Subcutaneous abdominal adipose tissue (tissue), 5 donors: ENCODE data around the gene PAX2.

ENCODE experiments used
- H3K27ac ChIP-seq: one replicate; pipeline ENCODE4 v1.7.0; 2013; ENCODE audit warnings: low read depth, mild to moderate bottlenecking, inconsistent platforms, low read length, moderate library complexity
- H3K27me3 ChIP-seq, 5 donors: one replicate each; pipeline ENCODE4 v1.7.0; 2013; ENCODE audit warnings: low read length in 5 of 5, inconsistent platforms in 1 of 5; ENCODE audit not compliant: control insufficient read depth in 5 of 5, insufficient read depth in 4 of 5
- H3K36me3 ChIP-seq, 5 donors: one replicate each; pipeline ENCODE4 v1.7.0; 2013; ENCODE audit warnings: low read length in 5 of 5; ENCODE audit not compliant: control insufficient read depth in 5 of 5, insufficient read depth in 5 of 5
- H3K4me1 ChIP-seq, 5 donors: one replicate each; pipeline ENCODE4 v1.7.0; 2013; ENCODE audit warnings: low read length in 5 of 5, mild to moderate bottlenecking in 3 of 5, moderate library complexity in 1 of 5; ENCODE audit not compliant: control insufficient read depth in 5 of 5, insufficient read depth in 5 of 5
- H3K4me3 ChIP-seq, 5 donors: one replicate each; pipeline ENCODE4 v1.7.0; 2013; ENCODE audit warnings: low read length in 5 of 5, low read depth in 1 of 5
- H3K9ac ChIP-seq, 5 donors: one replicate each; pipeline ENCODE4 v1.7.0; 2013; ENCODE audit warnings: low read length in 5 of 5, mild to moderate bottlenecking in 4 of 5, moderate library complexity in 3 of 5
- H3K9me3 ChIP-seq, 5 donors: one replicate each; pipeline ENCODE4 v1.7.0; 2013; ENCODE audit warnings: low read length in 5 of 5; ENCODE audit not compliant: control insufficient read depth in 5 of 5
- donor health status: healthy.
- donor health status: healthy.
- donor health status: healthy.
- donor health status: healthy.
- donor health status: healthy.

The PAX2 gene

DNA sequence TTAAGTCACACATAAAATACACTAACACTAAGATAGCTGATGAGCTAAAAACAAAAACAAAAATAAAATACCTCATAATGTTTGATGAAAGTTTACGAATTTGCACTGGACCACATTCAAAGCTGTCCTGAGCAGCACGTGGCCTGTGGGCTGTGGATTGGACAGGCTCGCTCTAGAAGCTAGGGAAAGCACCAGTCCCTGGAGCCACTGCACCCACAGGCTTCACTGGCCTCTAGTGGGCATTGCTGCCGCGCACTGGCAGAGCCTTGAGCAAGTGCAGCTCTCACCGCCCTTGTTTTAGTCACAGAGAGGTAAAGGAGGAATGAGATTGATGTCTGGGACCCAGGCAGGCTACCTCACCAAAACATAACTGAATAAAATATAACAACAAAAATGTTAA is 67.6 kb downstream of the PAX2 start:
- Histone ChIP-seq H3K4me1 (no peaks in the 10 kb centered on the region), H3K4me3 (no peak overlapping the region), H3K9ac (no peak overlapping the region), H3K9me3 (no peaks in the 10 kb centered on the region), H3K27me3 (peaks cover 39 to 56% (median 47%) of the 10 kb centered on the region in 5 donors), H3K27ac (no peak overlapping the region), H3K36me3 (no peaks in the 10 kb centered on the region)

DNA sequence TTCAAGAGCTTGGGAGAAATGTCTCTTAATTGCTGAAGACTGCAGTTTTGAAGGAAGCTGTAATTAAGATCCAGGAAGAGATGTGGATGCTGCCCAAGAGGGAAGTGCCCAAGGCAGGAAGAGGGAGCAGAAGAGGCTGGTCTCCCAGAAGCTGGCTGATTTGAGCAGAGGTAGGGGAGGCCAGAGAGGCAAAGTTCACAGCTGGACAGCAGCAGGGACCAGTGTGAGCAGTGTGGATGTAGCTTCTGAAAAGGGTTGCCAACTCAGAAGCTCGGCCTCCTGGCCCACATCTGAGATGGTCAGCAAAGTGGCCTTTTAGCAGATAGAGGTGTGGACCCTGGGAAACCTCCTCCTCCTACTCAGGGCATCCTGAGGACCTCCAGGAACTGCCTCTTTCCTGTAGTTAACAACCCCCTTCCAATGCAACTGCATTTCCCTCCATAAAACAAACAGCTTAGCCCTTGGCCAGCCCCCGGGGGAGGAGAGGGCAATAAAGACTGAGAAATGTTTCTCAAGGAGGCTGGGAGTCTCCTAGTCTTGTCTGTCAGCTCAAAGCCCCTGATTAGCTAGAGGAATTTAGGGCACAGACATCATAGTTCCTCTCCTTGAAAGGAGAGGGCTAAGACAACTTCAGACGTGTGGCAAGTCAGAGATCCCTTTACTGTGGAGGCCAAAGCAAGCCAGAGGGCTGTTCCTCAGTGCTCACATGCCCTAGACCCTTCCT is 69.5 kb downstream of the PAX2 start:
- H3K4me3 ChIP-seq: no peak overlapping the region
- H3K36me3 ChIP-seq: no peaks in the 10 kb centered on the region
- no peaks in the 10 kb centered on the region for H3K4me1 ChIP-seq
- H3K27me3 ChIP-seq: peaks cover 27 to 42% (median 33%) of the 10 kb centered on the region in 5 donors
- no peaks in the 10 kb centered on the region for H3K9me3 ChIP-seq
- H3K27ac ChIP-seq: no peak overlapping the region
- H3K9ac ChIP-seq: no peak overlapping the region

DNA sequence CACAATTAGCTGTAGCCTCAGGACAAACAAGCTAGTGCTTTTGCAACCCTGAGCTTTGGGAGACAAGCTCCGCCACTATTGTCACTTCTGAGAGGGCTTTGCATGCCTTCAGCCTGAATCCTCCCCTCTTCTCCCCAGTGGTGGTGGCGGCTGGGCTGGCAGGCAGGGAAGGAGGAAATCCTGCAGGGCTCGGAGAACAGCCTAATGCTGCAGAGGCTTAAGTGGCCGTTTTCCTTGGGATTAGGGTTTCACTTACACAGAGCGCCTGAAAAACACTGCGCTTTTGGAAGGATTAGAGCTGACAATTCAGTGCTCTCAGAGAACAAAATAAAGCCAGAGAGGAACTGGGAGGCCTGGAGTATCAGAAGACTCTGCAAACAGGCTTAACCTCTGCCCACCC is 71.3 kb downstream of the PAX2 start:
- Histone ChIP-seq H3K36me3 (no peaks in the 10 kb centered on the region), H3K4me1 (no peaks in the 10 kb centered on the region), H3K27me3 (peaks cover 18 to 41% (median 30%) of the 10 kb centered on the region in 5 donors), H3K27ac (no peak overlapping the region), H3K9ac (no peak overlapping the region), H3K9me3 (no peaks in the 10 kb centered on the region), H3K4me3 (no peak overlapping the region)

DNA sequence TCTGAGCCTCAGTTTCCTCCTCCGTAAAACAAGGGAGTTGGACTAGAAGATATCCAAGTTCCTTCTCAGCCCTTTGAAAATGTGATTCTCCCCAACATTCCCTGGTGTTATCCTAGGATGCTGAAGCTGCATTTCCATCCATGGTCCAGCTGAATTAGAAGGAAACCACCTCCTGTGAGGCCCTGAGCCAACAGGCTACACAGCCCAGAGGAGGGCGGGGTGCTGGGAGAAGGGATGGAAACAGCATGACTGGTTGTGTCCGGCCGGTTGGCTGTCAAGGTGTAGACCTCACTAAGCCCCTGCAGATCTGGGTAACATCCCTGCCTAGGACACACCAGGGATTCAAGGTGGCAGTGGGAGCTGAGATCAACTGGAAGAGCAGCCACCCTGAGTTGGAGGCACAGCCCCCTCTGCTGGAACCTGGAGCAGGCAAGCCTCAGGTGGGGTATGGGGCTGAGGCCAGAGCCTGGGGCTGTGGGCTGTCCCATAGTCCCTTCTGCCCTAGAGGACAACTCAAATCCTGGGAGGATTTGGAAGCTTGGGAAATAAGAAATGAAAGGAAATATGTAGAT is 72.0 kb downstream of the PAX2 start:
- no peak overlapping the region for H3K27ac ChIP-seq
- no peaks in the 10 kb centered on the region for H3K9me3 ChIP-seq
- peaks cover 15 to 44% (median 27%) of the 10 kb centered on the region in 5 donors for H3K27me3 ChIP-seq
- H3K4me1 ChIP-seq: no peaks in the 10 kb centered on the region
- H3K9ac ChIP-seq: no peak overlapping the region
- H3K36me3 ChIP-seq: no peaks in the 10 kb centered on the region
- H3K4me3 ChIP-seq: no peak overlapping the region

DNA sequence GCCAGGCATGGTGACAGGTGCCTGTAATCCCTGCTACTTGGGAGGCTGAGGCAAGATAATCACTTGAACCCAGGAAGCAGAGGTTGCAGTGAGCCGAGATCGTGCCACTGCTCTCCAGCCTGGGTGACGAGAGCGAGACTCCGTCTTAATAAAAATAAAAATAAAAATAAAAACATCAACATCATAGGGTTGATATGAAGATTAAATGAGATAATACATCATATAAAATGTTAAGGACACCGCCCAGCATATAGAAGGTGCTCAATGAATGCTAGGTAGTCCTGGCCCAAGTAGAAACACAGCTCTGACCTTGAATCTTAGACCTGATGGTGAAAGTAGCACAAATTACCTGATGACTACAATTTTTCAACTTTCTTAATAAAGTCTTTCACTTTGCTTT is 74.0 kb downstream of the PAX2 start:
- H3K27ac ChIP-seq: no peak overlapping the region
- no peaks in the 10 kb centered on the region for H3K4me1 ChIP-seq
- H3K9ac ChIP-seq: no peak overlapping the region
- H3K27me3 ChIP-seq: peaks cover 15 to 59% (median 34%) of the 10 kb centered on the region in 5 donors
- H3K4me3 ChIP-seq: no peak overlapping the region
- H3K9me3 ChIP-seq: no peaks in the 10 kb centered on the region
- no peaks in the 10 kb centered on the region for H3K36me3 ChIP-seq

DNA sequence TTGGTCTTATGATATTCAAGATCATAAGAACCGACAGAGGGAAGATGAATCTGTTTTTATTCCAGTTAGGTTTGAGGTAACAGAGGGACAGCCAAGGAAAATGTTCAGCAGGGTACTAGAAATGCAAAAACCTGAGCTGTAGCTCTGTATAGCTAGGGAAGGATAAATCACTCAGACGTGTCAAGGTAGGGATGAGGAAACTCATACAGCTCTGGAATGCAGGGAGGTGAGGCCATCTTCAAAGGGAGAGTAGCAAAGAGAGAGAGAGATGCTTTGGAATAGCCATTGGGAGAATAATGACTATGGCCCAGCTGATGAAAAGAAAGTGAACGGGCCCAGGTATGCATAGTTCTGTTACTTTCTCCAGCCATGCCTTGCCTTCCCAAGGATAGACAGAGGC is 77.8 kb downstream of the PAX2 start:
- peaks cover 0 to 19% (median 15%) of the 10 kb centered on the region in 5 donors for H3K4me1 ChIP-seq
- H3K4me3 ChIP-seq: no peak overlapping the region
- H3K27ac ChIP-seq: no peak overlapping the region
- H3K9me3 ChIP-seq: no peaks in the 10 kb centered on the region
- H3K36me3 ChIP-seq: no peaks in the 10 kb centered on the region
- H3K27me3 ChIP-seq: peaks cover 30 to 65% (median 52%) of the 10 kb centered on the region in 5 donors
- H3K9ac ChIP-seq: no peak overlapping the region

DNA sequence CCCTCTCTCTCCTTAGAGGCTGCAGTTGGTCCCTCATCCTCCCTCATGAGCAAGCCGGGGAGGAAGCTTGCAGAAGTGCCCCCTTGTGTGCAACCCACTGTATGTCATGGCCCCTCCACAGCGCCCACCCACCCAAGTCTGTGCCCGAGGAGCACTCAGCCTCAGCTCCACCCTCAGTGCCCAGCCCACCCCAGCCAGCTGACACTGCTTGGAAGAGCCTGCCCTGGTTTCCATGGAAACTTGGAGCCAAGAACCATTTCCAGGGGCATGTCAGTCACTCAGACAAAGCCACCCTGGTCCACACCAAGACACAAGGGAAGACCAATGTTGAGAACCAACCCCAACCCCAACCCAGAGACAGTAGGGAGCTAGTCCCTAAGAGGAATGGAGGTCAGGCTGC is 79.5 kb downstream of the PAX2 start:
- Histone ChIP-seq H3K27me3 (peaks cover 35 to 76% (median 62%) of the 10 kb centered on the region in 5 donors), H3K4me3 (no peak overlapping the region), H3K4me1 (peaks cover 0 to 36% (median 27%) of the 10 kb centered on the region in 5 donors), H3K36me3 (no peaks in the 10 kb centered on the region), H3K9me3 (no peaks in the 10 kb centered on the region), H3K27ac (no peak overlapping the region), H3K9ac (no peak overlapping the region)

DNA sequence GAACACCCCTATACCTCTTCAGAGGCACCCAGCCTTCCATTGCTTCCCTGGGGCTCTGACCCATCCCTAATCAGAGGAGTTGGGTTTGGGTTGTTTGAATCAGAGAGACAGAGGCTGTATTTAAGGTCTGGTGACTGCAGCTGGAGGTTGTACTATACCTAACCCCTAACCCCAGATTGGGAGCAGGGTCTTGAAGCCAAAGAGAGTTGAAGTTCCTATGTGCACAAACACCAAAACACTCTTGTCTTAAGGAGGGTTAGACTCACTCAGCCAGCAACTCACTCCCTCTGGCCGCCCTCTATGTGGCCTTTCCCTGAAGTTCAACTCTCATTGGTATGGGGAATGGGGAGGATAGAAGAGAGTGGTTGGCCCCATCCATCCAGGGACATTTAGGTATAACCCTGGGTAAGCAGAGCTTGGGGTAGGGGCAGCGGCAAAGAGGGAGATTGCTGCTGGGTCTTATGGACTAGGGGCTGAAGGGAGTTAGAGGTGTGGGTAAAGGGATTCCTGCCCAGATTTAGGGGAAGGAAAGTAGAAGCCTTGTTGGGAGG is 80.0 kb downstream of the PAX2 start:
- H3K9me3 ChIP-seq: no peaks in the 10 kb centered on the region
- no peak overlapping the region for H3K27ac ChIP-seq
- H3K9ac ChIP-seq: no peak overlapping the region
- H3K36me3 ChIP-seq: no peaks in the 10 kb centered on the region
- H3K4me3 ChIP-seq: no peak overlapping the region
- H3K27me3 ChIP-seq: peaks cover 41 to 81% (median 67%) of the 10 kb centered on the region in 5 donors
- H3K4me1 ChIP-seq: peaks cover 0 to 37% (median 27%) of the 10 kb centered on the region in 5 donors

DNA sequence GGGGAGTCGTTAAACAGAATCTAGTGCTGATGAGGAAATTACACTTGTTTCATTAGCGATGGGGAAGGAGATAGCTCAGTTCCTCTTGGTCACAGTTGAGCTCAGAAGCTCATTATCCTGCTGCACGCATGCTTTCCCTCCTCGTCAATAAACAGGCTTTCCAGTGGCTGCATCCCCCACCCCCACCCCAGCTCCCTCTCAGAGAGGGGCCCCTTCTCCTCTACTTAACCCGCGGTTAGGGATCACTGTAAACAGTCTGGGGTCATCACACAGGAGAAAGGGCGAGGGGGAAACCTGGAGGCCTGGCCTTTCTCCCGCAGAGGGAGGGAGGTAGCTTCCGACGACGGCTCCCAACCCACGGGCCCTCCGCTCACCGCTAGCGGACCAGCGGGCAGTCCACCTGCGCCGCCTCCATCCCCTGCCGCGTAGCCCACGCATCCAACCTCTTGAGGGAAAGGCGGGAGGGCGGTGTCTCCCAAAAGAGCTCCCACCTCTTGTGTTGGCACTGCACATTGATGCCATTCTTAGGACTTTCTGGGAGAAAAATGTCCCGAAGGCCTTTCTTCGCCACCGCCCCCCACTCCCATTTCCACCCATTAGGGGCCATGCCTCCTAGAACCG is 80.8 kb downstream of the PAX2 start:
- Histone ChIP-seq H3K36me3 (no peaks in the 10 kb centered on the region), H3K9me3 (no peaks in the 10 kb centered on the region), H3K27ac (no peak overlapping the region), H3K9ac (no peak overlapping the region), H3K4me1 (peaks cover 0 to 37% (median 27%) of the 10 kb centered on the region in 5 donors), H3K27me3 (peaks cover 48 to 83% (median 72%) of the 10 kb centered on the region in 5 donors), H3K4me3 (no peak overlapping the region)

DNA sequence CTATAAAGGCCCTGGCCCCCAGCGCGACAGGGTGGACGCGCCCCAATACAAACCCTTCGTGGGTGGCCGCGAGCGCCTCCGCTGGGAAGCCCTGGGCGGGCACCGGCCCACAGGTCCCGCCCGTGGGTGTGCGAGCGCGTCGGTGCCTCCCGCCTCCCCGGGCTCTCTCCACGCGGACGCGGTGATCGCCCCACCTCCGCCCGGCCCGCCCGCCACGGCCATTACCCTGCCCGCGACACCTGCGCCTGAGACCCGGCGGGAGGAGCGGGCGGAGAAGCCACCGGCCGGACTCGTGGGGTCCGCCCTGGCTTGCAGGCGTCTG is 81.2 kb downstream of the PAX2 start:
- Histone ChIP-seq H3K9ac (no peak overlapping the region), H3K27ac (no peak overlapping the region), H3K4me1 (peaks cover 0 to 37% (median 27%) of the 10 kb centered on the region in 5 donors), H3K27me3 (peaks cover 51 to 83% (median 75%) of the 10 kb centered on the region in 5 donors), H3K9me3 (no peaks in the 10 kb centered on the region), H3K36me3 (no peaks in the 10 kb centered on the region), H3K4me3 (peak overlapping the region in 4 of 5 donors; percentile 17 to 55 (median 48))
